Liver (tissue), 9 donors: ENCODE data around the gene CCNDBP1. TPM values are rescaled to one million over a fixed set of nuclear protein-coding genes. Genes with fewer than 3 reads are reported as not detected.

Experiments used
- DNase-seq: peaks from one replicate; pipeline ENCODE4 v3.0.0-alpha.2; 2017; ENCODE audit warnings: low spot score
- H3K27ac ChIP-seq, 2 donors: one replicate each; pipeline ENCODE4 v1.7.0; 2013; ENCODE audit warnings: inconsistent platforms in 2 of 2, low read length in 2 of 2, control low read depth in 1 of 2, low read depth in 1 of 2, mild to moderate bottlenecking in 1 of 2
- H3K27me3 ChIP-seq, 4 donors: one replicate each; pipeline versions ENCODE4 v1.6.1 to v1.7.0; 2013; ENCODE audit warnings: low read length in 3 of 4, inconsistent platforms in 1 of 4, mild to moderate bottlenecking in 1 of 4, moderate library complexity in 1 of 4; ENCODE audit not compliant: control insufficient read depth in 4 of 4, insufficient read depth in 4 of 4
- H3K36me3 ChIP-seq, 4 donors: one replicate each; pipeline versions ENCODE4 v1.6.1 to v1.7.0; 2013; ENCODE audit warnings: low read length in 3 of 4, mild to moderate bottlenecking in 3 of 4, low read depth in 1 of 4, moderate library complexity in 1 of 4; ENCODE audit not compliant: control insufficient read depth in 4 of 4, insufficient read depth in 3 of 4
- H3K4me1 ChIP-seq, 4 donors: one replicate each; pipeline versions ENCODE4 v1.6.1 to v1.7.0; 2013; ENCODE audit warnings: low read length in 3 of 4, mild to moderate bottlenecking in 3 of 4, moderate library complexity in 1 of 4; ENCODE audit not compliant: control insufficient read depth in 4 of 4, insufficient read depth in 4 of 4
- H3K4me3 ChIP-seq, 3 donors: one replicate each; pipeline versions ENCODE4 v1.6.1 to v1.7.0; 2013; ENCODE audit warnings: low read length in 3 of 3, control low read depth in 1 of 3, low read depth in 1 of 3, mild to moderate bottlenecking in 1 of 3
- H3K9ac ChIP-seq, 2 donors: one replicate each; pipeline ENCODE4 v1.7.0; 2013; ENCODE audit warnings: low read length in 2 of 2, mild to moderate bottlenecking in 2 of 2, moderate library complexity in 2 of 2, control low read depth in 1 of 2, low read depth in 1 of 2
- H3K9me3 ChIP-seq, 4 donors: one replicate each; pipeline versions ENCODE4 v1.6.1 to v1.7.0; 2013; ENCODE audit warnings: low read length in 3 of 4; ENCODE audit not compliant: control insufficient read depth in 4 of 4
- EGR1 ChIP-seq, 2 donors: IDR thresholded peaks; 2 replicates each; pipeline ENCODE4 v1.6.1; 2016 to 2018; ENCODE audit warnings: antibody characterized with exemption in 2 of 2, low read depth in 2 of 2
- FOXA2 ChIP-seq: IDR thresholded peaks from 2 replicates; pipeline ENCODE4 v1.6.1; 2016; ENCODE audit warnings: antibody characterized with exemption
- GABPA ChIP-seq, 2 donors: IDR thresholded peaks in 1 of 2; conservative IDR thresholded peaks in 1 of 2; 2 replicates each; pipeline ENCODE4 v1.6.1; 2016; ENCODE audit warnings: antibody characterized with exemption in 2 of 2, mild to moderate bottlenecking in 1 of 2, moderate library complexity in 1 of 2
- HNF4A ChIP-seq, 2 donors: conservative IDR thresholded peaks; 2 replicates each; pipeline ENCODE4 v1.6.1; 2016; ENCODE audit warnings: antibody characterized with exemption in 2 of 2, mild to moderate bottlenecking in 2 of 2
- HNF4G ChIP-seq: IDR thresholded peaks from 2 replicates; pipeline ENCODE4 v1.6.1; 2016; ENCODE audit warnings: antibody characterized with exemption
- JUND ChIP-seq, 2 donors: IDR thresholded peaks; 2 replicates each; pipeline ENCODE4 v1.6.1; 2016; ENCODE audit warnings: antibody characterized with exemption in 2 of 2
- NR2F2 ChIP-seq: IDR thresholded peaks from 2 replicates; pipeline ENCODE4 v1.6.1; 2016; ENCODE audit warnings: antibody characterized with exemption
- RAD21 ChIP-seq, 2 donors: IDR thresholded peaks; 2 replicates each; pipeline ENCODE4 v1.6.1; 2016; ENCODE audit warnings: antibody characterized with exemption in 2 of 2, mild to moderate bottlenecking in 2 of 2
- RXRA ChIP-seq, 2 donors: IDR thresholded peaks; 2 replicates each; pipeline ENCODE4 v1.6.1; 2017 to 2018; ENCODE audit warnings: antibody characterized with exemption in 2 of 2, mild to moderate bottlenecking in 1 of 2
- SP1 ChIP-seq: IDR thresholded peaks from 2 replicates; pipeline ENCODE4 v1.6.1; 2018; ENCODE audit warnings: antibody characterized with exemption, mild to moderate bottlenecking
- TAF1 ChIP-seq: conservative IDR thresholded peaks from 2 replicates; pipeline ENCODE4 v1.6.1; 2016; ENCODE audit warnings: antibody characterized with exemption, mild to moderate bottlenecking
- YY1 ChIP-seq: IDR thresholded peaks from 2 replicates; pipeline ENCODE4 v1.6.1; 2016; ENCODE audit warnings: antibody characterized with exemption, mild to moderate bottlenecking
- WGBS: extraction: QIAGEN DNeasy Blood & Tissue Kit; methylation state at CpG from one replicate; pipeline ENCODE4 v1.1.7; 2013; 5-methylcytosine and 5-hydroxymethylcytosine counted together
- polyA plus RNA-seq, 2 donors: library from polyadenylated mRNA; stranded (reverse) in 1 of 2; unstranded in 1 of 2; fragments of 200-250 nt in 1 of 2; fragments of >200 nt in 1 of 2; fragmentation: Nextera tagmentation in 1 of 2; extraction: Ambion mirVana in 1 of 2; gene quantifications; one replicate each; pipeline versions ENCODE4 v1.2.1 to v1.2.3, GENCODE V29; 2013 to 2015
- total RNA-seq, 2 donors: library from RNA; depleted of rRNA; stranded (reverse); fragments of >200 nt; gene quantifications; one replicate each; pipeline ENCODE4 v1.2.3, GENCODE V29; 2014
- TF ChIP-seq, protein P1 (sequence below): IDR thresholded peaks from 2 replicates; pipeline ENCODE4 v1.6.1; 2016; ENCODE audit warnings: antibody characterized with exemption, mild to moderate bottlenecking
- TF ChIP-seq, protein P2 (sequence below): IDR thresholded peaks from 2 replicates; pipeline ENCODE4 v1.6.1; 2016; ENCODE audit warnings: antibody characterized with exemption
- TF ChIP-seq, protein P3 (sequence below): IDR thresholded peaks from 2 replicates; pipeline ENCODE4 v1.6.1; 2016; ENCODE audit warnings: antibody characterized with exemption
- TF ChIP-seq, protein P4 (sequence below): fragments of 150-350 bp; IDR thresholded peaks from 2 replicates; pipeline ENCODE4 v1.5.1; 2017; ENCODE audit warnings: improper control_type of control experiment, low read depth, low read length; ENCODE audit not compliant: missing input control
- TF ChIP-seq, protein P5 (sequence below): IDR thresholded peaks from 2 replicates; pipeline ENCODE4 v1.6.1; 2016; ENCODE audit warnings: antibody characterized with exemption
- donor health status: healthy.
- donor health status: healthy.
- donor health status: healthy.
- donor health status: healthy.
- donor health status: healthy.

The CCNDBP1 gene
- total and polyA plus RNA-seq, 4 donors, result 21.4 to 160 (median 26.4) TPM

DNA sequence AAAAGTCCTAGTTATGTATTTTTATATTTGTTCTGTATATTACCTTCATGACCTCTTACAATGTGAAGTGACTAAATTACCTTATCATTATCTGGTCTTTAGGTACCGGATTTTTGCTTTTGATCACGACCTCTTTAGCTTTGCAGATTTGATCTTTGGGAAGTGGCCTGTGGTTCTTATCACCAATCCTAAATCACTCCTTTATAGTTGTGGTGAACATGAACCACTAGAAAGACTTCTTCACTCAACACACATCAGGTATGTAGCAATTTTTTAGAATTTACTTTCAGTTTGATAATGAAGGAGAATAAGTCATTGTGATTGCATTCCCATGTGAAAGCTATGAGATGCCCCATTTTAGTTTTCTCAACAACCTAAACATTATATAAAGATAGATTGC, 33.5 kb upstream of the CCNDBP1 start (continued):
- TF ChIP-seq RXRA (IDR thresholded peaks at IDR 0.05) (no peak), NR2F2 (no peak), YY1 (no peak), EGR1 (IDR thresholded peaks at IDR 0.05; ENCODE audit: low read depth in 2 of 2) (no peak)

DNA sequence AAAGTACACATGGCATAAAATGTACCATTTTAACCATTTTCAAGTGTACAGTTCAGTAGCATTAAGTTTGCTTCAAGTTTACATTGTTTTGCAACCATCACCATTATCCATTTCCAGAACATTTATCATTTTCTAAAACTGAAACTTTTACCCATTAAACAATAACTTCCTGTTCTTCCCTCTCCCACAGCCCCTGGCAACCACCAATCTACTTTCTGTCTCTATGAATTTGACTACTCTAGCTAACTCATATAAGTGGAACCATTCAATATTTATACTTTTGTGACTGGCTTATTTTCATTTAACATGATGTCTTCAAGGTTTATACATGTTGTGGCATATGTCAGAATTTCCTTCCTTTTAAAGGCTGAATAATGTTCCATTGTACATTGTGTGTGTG, 31.9 kb upstream of the CCNDBP1 start:
- no peaks in the 10 kb centered on the region for H3K4me1 ChIP-seq
- no peak for TF ChIP-seq YY1
- no peak for TF ChIP-seq RXRA (IDR thresholded peaks at IDR 0.05)
- TF ChIP-seq, protein P1, sequence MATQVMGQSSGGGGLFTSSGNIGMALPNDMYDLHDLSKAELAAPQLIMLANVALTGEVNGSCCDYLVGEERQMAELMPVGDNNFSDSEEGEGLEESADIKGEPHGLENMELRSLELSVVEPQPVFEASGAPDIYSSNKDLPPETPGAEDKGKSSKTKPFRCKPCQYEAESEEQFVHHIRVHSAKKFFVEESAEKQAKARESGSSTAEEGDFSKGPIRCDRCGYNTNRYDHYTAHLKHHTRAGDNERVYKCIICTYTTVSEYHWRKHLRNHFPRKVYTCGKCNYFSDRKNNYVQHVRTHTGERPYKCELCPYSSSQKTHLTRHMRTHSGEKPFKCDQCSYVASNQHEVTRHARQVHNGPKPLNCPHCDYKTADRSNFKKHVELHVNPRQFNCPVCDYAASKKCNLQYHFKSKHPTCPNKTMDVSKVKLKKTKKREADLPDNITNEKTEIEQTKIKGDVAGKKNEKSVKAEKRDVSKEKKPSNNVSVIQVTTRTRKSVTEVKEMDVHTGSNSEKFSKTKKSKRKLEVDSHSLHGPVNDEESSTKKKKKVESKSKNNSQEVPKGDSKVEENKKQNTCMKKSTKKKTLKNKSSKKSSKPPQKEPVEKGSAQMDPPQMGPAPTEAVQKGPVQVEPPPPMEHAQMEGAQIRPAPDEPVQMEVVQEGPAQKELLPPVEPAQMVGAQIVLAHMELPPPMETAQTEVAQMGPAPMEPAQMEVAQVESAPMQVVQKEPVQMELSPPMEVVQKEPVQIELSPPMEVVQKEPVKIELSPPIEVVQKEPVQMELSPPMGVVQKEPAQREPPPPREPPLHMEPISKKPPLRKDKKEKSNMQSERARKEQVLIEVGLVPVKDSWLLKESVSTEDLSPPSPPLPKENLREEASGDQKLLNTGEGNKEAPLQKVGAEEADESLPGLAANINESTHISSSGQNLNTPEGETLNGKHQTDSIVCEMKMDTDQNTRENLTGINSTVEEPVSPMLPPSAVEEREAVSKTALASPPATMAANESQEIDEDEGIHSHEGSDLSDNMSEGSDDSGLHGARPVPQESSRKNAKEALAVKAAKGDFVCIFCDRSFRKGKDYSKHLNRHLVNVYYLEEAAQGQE, result no peak
- no peak for TF ChIP-seq HNF4A (conservative IDR thresholded peaks at IDR 0.05)
- TF ChIP-seq SP1, result no peak
- TF ChIP-seq HNF4G, result no peak
- TF ChIP-seq EGR1 (IDR thresholded peaks at IDR 0.05; ENCODE audit: low read depth in 2 of 2), result no peak
- no peak for TF ChIP-seq NR2F2
- TF ChIP-seq JUND (IDR thresholded peaks at IDR 0.05), result no peak
- TF ChIP-seq, protein P2, sequence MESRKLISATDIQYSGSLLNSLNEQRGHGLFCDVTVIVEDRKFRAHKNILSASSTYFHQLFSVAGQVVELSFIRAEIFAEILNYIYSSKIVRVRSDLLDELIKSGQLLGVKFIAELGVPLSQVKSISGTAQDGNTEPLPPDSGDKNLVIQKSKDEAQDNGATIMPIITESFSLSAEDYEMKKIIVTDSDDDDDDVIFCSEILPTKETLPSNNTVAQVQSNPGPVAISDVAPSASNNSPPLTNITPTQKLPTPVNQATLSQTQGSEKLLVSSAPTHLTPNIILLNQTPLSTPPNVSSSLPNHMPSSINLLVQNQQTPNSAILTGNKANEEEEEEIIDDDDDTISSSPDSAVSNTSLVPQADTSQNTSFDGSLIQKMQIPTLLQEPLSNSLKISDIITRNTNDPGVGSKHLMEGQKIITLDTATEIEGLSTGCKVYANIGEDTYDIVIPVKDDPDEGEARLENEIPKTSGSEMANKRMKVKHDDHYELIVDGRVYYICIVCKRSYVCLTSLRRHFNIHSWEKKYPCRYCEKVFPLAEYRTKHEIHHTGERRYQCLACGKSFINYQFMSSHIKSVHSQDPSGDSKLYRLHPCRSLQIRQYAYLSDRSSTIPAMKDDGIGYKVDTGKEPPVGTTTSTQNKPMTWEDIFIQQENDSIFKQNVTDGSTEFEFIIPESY, result no peak
- TF ChIP-seq TAF1, result no peak
- no peak for TF ChIP-seq GABPA (IDR thresholded peaks at IDR 0.05 in 1 of 2, conservative IDR thresholded peaks at IDR 0.05 in 1 of 2)
- no peak for TF ChIP-seq FOXA2
- no peak overlapping the region for H3K27ac ChIP-seq
- no peaks in the 10 kb centered on the region for H3K27me3 ChIP-seq
- H3K36me3 ChIP-seq, result peaks cover 3 to 45% (median 25%) of the 10 kb centered on the region in 4 donors
- H3K4me3 ChIP-seq, result no peak overlapping the region
- DNase-seq, result no peak
- H3K9me3 ChIP-seq, result no peaks in the 10 kb centered on the region
- no peak overlapping the region for H3K9ac ChIP-seq

DNA sequence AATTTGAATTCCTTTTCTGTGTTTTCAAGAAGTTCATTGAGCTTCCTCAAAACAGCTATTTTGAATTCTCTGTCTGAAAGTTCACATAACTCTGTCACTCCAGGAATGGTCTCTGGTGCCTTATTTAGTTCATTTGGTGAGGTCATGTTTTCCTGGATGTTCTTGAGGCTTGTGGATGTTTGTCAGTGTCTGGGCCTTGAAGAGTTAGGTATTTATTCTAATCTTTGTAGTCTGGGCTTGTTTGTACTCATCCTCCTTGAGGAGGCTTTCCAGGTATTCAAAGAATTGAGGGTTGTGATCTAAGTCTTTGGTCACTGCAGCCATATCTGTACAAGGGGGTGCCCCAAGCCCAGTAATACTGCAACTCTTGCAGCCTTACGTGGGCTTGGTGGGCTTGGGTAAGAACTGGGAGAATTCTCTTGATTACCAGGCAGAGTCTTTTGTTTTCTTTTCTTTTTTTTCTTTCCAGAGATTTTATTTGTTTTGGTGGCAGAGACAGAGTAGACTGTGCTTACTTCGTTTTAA, 19.3 kb upstream of the CCNDBP1 start:
- Histone ChIP-seq H3K4me1 (no peaks in the 10 kb centered on the region), H3K4me3 (no peak overlapping the region), H3K27me3 (no peaks in the 10 kb centered on the region), H3K36me3 (peaks cover 4 to 16% (median 11%) of the 10 kb centered on the region in 4 donors), H3K27ac (no peak overlapping the region), H3K9ac (no peak overlapping the region), H3K9me3 (no peaks in the 10 kb centered on the region)
- DNase-seq, result no peak
- WGBS, result 98% methylated on average over 2 of the region's 2 CpGs
- TF ChIP-seq RAD21 (IDR thresholded peaks at IDR 0.05), result no peak
- TF ChIP-seq, protein P1, result no peak
- TF ChIP-seq, protein P3, sequence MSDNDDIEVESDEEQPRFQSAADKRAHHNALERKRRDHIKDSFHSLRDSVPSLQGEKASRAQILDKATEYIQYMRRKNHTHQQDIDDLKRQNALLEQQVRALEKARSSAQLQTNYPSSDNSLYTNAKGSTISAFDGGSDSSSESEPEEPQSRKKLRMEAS, result no peak
- TF ChIP-seq, protein P4, sequence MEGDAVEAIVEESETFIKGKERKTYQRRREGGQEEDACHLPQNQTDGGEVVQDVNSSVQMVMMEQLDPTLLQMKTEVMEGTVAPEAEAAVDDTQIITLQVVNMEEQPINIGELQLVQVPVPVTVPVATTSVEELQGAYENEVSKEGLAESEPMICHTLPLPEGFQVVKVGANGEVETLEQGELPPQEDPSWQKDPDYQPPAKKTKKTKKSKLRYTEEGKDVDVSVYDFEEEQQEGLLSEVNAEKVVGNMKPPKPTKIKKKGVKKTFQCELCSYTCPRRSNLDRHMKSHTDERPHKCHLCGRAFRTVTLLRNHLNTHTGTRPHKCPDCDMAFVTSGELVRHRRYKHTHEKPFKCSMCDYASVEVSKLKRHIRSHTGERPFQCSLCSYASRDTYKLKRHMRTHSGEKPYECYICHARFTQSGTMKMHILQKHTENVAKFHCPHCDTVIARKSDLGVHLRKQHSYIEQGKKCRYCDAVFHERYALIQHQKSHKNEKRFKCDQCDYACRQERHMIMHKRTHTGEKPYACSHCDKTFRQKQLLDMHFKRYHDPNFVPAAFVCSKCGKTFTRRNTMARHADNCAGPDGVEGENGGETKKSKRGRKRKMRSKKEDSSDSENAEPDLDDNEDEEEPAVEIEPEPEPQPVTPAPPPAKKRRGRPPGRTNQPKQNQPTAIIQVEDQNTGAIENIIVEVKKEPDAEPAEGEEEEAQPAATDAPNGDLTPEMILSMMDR, result no peak
- no peak for TF ChIP-seq EGR1 (IDR thresholded peaks at IDR 0.05; ENCODE audit: low read depth in 2 of 2)
- TF ChIP-seq HNF4A (conservative IDR thresholded peaks at IDR 0.05), result no peak
- TF ChIP-seq, protein P5, sequence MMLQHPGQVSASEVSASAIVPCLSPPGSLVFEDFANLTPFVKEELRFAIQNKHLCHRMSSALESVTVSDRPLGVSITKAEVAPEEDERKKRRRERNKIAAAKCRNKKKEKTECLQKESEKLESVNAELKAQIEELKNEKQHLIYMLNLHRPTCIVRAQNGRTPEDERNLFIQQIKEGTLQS, result no peak
- TF ChIP-seq HNF4G, result no peak
- TF ChIP-seq SP1, result no peak
- TF ChIP-seq GABPA (IDR thresholded peaks at IDR 0.05 in 1 of 2, conservative IDR thresholded peaks at IDR 0.05 in 1 of 2), result no peak
- no peak for TF ChIP-seq FOXA2
- TF ChIP-seq JUND (IDR thresholded peaks at IDR 0.05), result no peak
- TF ChIP-seq RXRA (IDR thresholded peaks at IDR 0.05), result no peak
- no peak for TF ChIP-seq NR2F2
- TF ChIP-seq YY1, result no peak
- TF ChIP-seq TAF1, result no peak
